Esophagus (tissue), 2 donors: ENCODE data around the gene NEDD9. TPM values are rescaled to one million over a fixed set of nuclear protein-coding genes. Genes with fewer than 3 reads are reported as not detected.

Source experiments
- H3K27ac ChIP-seq, 2 donors: one replicate each; pipeline ENCODE4 v1.5.1; 2013; ENCODE audit warnings: low read depth in 2 of 2, mild to moderate bottlenecking in 2 of 2, inconsistent platforms in 1 of 2, low read length in 1 of 2, moderate library complexity in 1 of 2
- H3K27me3 ChIP-seq, 2 donors: one replicate each; pipeline ENCODE4 v1.6.1; 2013; ENCODE audit warnings: low read length in 2 of 2, control low read depth in 1 of 2, mild to moderate bottlenecking in 1 of 2; ENCODE audit not compliant: insufficient read depth in 2 of 2, control insufficient read depth in 1 of 2
- H3K36me3 ChIP-seq, 2 donors: one replicate each; pipeline ENCODE4 v1.6.1; 2013; ENCODE audit warnings: low read length in 1 of 2; ENCODE audit not compliant: control insufficient read depth in 2 of 2, insufficient read depth in 2 of 2
- H3K4me1 ChIP-seq, 2 donors: one replicate each; pipeline ENCODE4 v1.6.1; 2013; ENCODE audit warnings: low read length in 1 of 2; ENCODE audit not compliant: control insufficient read depth in 2 of 2, insufficient read depth in 2 of 2
- H3K4me3 ChIP-seq, 2 donors: one replicate each; pipeline ENCODE4 v1.5.1; 2013; ENCODE audit warnings: low read length in 2 of 2, mild to moderate bottlenecking in 2 of 2, low read depth in 1 of 2, moderate library complexity in 1 of 2
- H3K9me3 ChIP-seq, 2 donors: one replicate each; pipeline ENCODE4 v1.6.1; 2013; ENCODE audit warnings: mild to moderate bottlenecking in 2 of 2, low read depth in 1 of 2, low read length in 1 of 2, moderate library complexity in 1 of 2; ENCODE audit not compliant: control insufficient read depth in 2 of 2, insufficient read depth in 1 of 2
- WGBS, 2 donors: extraction: QIAGEN DNeasy Blood & Tissue Kit; methylation state at CpG; one replicate each; pipeline ENCODE4 v1.1.7; 2013; 5-methylcytosine and 5-hydroxymethylcytosine counted together
- polyA plus RNA-seq, 2 donors: library from polyadenylated mRNA; stranded (reverse); fragments of 200-250 nt; gene quantifications; one replicate each; pipeline ENCODE4 v1.2.3, GENCODE V29; 2013
- donor health status: healthy with polysubstance abuse.
- donor health status: Bipolar disorder and iron deficiency.

Gene NEDD9
- polyA plus RNA-seq: 1 to 10 TPM; 1.6 to 2.1 TPM

GRCh38 chr6:11232193-11232769, at the start of gene NEDD9:
Gene NEDD9 (minus strand): TSS chr6:11232668. CDS start chr6:11232515, 153 bp downstream.
- Histone ChIP-seq H3K36me3 (no peaks in the 10 kb centered on the region), H3K27ac (peak within 1 kb of the TSS; percentile 79 to 91), H3K4me1 (peaks cover 0 to 3% of the 10 kb centered on the region in 2 donors), H3K27me3 (no peaks in the 10 kb centered on the region), H3K9me3 (no peaks in the 10 kb centered on the region), H3K4me3 (peak within 1 kb of the TSS; percentile 56 to 61)
- 0 to 1% methylated on average over 24 of the region's 24 CpGs for WGBS, 2 donors

GRCh38 chr6:11282245-11282644, 49.8 kb upstream of the NEDD9 start:
- 91 to 93% methylated on average over 2 of the region's 2 CpGs for WGBS, 2 donors
- Histone ChIP-seq H3K36me3 (no peaks in the 10 kb centered on the region), H3K4me1 (no peaks in the 10 kb centered on the region), H3K9me3 (peaks cover 0 to 1% of the 10 kb centered on the region in 2 donors), H3K27ac (no peak overlapping the region), H3K27me3 (no peaks in the 10 kb centered on the region), H3K4me3 (no peak overlapping the region)

GRCh38 chr6:11280394-11280793, 47.9 kb upstream of the NEDD9 start:
- Histone ChIP-seq H3K27ac (no peak overlapping the region), H3K4me1 (no peaks in the 10 kb centered on the region), H3K36me3 (no peaks in the 10 kb centered on the region), H3K27me3 (no peaks in the 10 kb centered on the region), H3K9me3 (peaks cover 0 to 1% of the 10 kb centered on the region in 2 donors), H3K4me3 (no peak overlapping the region)
- 90 to 91% methylated on average over 4 of the region's 4 CpGs for WGBS, 2 donors

DNA sequence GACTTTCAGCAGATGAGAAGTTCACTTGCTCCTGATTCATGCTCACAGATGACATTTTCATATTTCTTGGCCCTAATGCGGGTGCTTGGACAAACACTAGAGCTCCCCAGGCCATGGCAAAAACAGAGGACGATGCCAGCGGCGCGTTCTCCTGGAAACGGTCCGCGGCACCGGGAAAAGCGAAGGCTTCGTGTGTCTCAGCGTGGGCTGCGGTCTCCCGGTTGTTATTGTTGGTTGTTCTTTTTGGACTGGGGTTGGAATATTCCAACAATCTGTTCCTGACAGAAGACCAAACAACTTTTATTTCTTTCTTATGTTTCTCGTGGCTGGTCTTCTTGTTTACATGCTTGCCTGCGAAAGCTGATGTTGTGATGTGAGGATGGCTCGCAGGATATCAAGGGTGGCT, 46.8 kb upstream of the NEDD9 start:
- 78 to 83% methylated on average over 17 of the region's 17 CpGs for WGBS, 2 donors

DNA sequence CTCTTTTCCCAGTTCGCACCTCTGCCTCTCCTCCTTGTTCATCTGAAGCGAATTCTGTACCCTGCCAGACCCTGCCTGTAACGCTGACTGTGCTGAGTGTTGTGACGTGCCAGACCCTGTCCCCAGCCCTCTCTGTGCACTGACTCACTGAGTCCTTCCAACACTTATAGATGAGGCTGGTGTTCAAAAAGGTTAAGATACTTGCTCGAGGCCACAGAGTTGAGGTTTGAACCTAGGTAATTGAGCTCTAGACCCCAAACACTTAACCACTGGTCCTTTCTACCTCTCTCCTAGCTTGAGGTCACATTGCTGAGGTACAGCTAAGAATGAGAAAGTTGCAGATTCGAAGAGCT, 45.7 kb upstream of the NEDD9 start:
- H3K9me3 ChIP-seq: peaks cover 0 to 1% of the 10 kb centered on the region in 2 donors
- H3K4me3 ChIP-seq: no peak overlapping the region
- no peaks in the 10 kb centered on the region for H3K4me1 ChIP-seq
- no peaks in the 10 kb centered on the region for H3K27me3 ChIP-seq
- no peak overlapping the region for H3K27ac ChIP-seq
- WGBS, 2 donors: 82 to 86% methylated on average over 6 of the region's 6 CpGs
- no peaks in the 10 kb centered on the region for H3K36me3 ChIP-seq

More for the DNA sequence above, 46.8 kb upstream of the NEDD9 start:
- Histone ChIP-seq H3K9me3 (peaks cover 0 to 1% of the 10 kb centered on the region in 2 donors), H3K4me3 (no peak overlapping the region), H3K36me3 (no peaks in the 10 kb centered on the region), H3K27ac (no peak overlapping the region), H3K4me1 (no peaks in the 10 kb centered on the region), H3K27me3 (no peaks in the 10 kb centered on the region)

GRCh38 chr6:11277275-11278206, 45.1 kb upstream of the NEDD9 start:
- Histone ChIP-seq H3K27me3 (no peaks in the 10 kb centered on the region), H3K4me1 (no peaks in the 10 kb centered on the region), H3K4me3 (no peak overlapping the region), H3K9me3 (peaks cover 0 to 1% of the 10 kb centered on the region in 2 donors), H3K36me3 (no peaks in the 10 kb centered on the region), H3K27ac (no peak overlapping the region)
- 77 to 82% methylated on average over 14 of the region's 14 CpGs for WGBS, 2 donors

- H3K27me3 ChIP-seq: no peaks in the 10 kb centered on the region
- H3K4me1 ChIP-seq: no peaks in the 10 kb centered on the region
- 82 to 93% methylated on average over 4 of the region's 4 CpGs for WGBS, 2 donors
Measured at GRCh38 chr6:11276911-11277274, 44.4 kb upstream of the NEDD9 start.

DNA sequence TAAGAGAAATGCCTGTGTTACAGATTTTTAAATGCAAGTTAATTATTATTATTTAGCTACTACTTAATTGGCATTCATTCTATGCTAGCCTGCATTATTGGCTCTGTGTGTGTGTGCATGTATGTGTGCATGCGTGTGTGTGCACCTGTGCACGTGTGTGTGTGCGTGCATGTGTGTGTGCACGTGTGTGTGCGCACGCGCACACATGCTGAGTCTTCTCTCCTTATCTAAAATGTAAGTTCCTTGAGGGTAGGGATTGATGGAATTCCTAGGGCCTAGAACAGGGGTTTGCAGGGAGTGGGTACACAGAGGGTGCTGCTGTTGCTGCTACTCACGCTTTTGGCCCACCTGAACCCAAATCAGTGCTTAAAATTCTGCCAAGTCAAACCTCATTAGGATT, 43.8 kb upstream of the NEDD9 start:
- Histone ChIP-seq H3K36me3 (no peaks in the 10 kb centered on the region), H3K4me3 (no peak overlapping the region), H3K27ac (no peak overlapping the region), H3K27me3 (no peaks in the 10 kb centered on the region), H3K4me1 (no peaks in the 10 kb centered on the region), H3K9me3 (peaks cover 0 to 1% of the 10 kb centered on the region in 2 donors)
- WGBS, 2 donors: 91 to 95% methylated on average over 8 of the region's 8 CpGs

More at GRCh38 chr6:11276911-11277274, 44.4 kb upstream of the NEDD9 start:
- H3K36me3 ChIP-seq: no peaks in the 10 kb centered on the region
- H3K9me3 ChIP-seq: peaks cover 0 to 1% of the 10 kb centered on the region in 2 donors
- no peak overlapping the region for H3K4me3 ChIP-seq
- H3K27ac ChIP-seq: no peak overlapping the region

DNA sequence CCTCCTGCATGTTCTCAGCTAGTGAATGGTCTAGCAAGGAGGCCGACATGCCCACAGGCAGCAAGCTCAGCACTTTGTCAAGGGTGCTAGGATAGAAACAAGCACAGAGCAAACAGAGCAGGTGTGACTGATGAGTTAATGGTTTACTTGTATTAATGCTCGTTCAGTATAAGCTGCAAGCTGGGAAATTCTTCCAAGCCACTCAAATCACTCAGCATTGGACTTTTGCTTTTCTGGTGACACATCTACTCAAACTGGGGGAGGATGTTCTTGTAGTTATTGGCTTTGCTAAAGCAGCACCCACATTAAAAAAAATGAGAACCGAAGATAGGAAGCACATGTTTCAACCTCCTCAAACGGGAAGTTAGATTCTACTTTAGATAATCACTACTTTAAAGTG, 43.1 kb upstream of the NEDD9 start:
- Histone ChIP-seq H3K9me3 (peaks cover 0 to 1% of the 10 kb centered on the region in 2 donors), H3K4me1 (no peaks in the 10 kb centered on the region), H3K36me3 (no peaks in the 10 kb centered on the region), H3K27me3 (no peaks in the 10 kb centered on the region), H3K27ac (no peak overlapping the region), H3K4me3 (no peak overlapping the region)
- 34 to 62% methylated on average over 4 of the region's 4 CpGs for WGBS, 2 donors
